Activated B cell treated with CpG ODN at 0.5 μM for 24 hours (primary cell): Measurements from ENCODE around the gene HACD3. TPM values are rescaled to one million over a fixed set of nuclear protein-coding genes. Genes with fewer than 3 reads are reported as not detected.

Experiments
- ATAC-seq: fragments of 200-7000 bp; cut with Tn5 transposase; one replicate; pipeline ENCODE4 v1.10.0; 2021; ENCODE audit warnings: low read depth, mild to moderate bottlenecking, moderate library complexity
- CTCF ChIA-PET: fragments of 350-600 bp; sonication (Branson Sonifier 250); formaldehyde crosslinking; loops from one replicate; lab custom pipeline; 2021; ENCODE audit warnings: antibody characterized with exemption; lab: Charles Lee
- POLR2A ChIA-PET: fragments of 350-600 bp; sonication (Branson Sonifier 250); formaldehyde crosslinking; loops from one replicate; lab custom pipeline; 2021; ENCODE audit warnings: antibody characterized with exemption; lab: Charles Lee
- DNase-seq: peaks from one replicate; pipeline ENCODE4 v3.0.0; 2022
- H3K27ac Mint-ChIP-seq: one replicate; pipeline ENCODE4 v1.8.0; 2020; ENCODE audit warnings: mixed read lengths
- H3K27me3 Mint-ChIP-seq: one replicate; pipeline ENCODE4 v1.8.0; 2021; ENCODE audit warnings: mixed read lengths
- H3K36me3 Mint-ChIP-seq: one replicate; pipeline ENCODE4 v1.8.0; 2021; ENCODE audit warnings: low read depth, mixed read lengths
- H3K4me1 Mint-ChIP-seq: one replicate; pipeline ENCODE4 v1.8.0; 2021; ENCODE audit warnings: mixed read lengths
- H3K4me3 Mint-ChIP-seq: one replicate; pipeline ENCODE4 v1.8.0; 2020; ENCODE audit warnings: mild to moderate bottlenecking, mixed read lengths
- H3K9me3 Mint-ChIP-seq: one replicate; pipeline ENCODE4 v1.8.0; 2020; ENCODE audit warnings: mixed read lengths
- CTCF ChIP-seq: fragments of 200-600 bp; IDR thresholded peaks from one replicate; pipeline ENCODE4 v1.8.0; 2022; ENCODE audit warnings: antibody characterized with exemption, mild to moderate bottlenecking
- intact Hi-C: fragments of 100-400 bp; cut with micrococcal nuclease; formaldehyde crosslinking; loops from one replicate; pipeline ENCODE4 v1.15.1; 2024
- total RNA-seq: library from RNA; stranded (reverse); gene quantifications from 2 replicates; pipeline ENCODE4 v1.2.3, GENCODE V29; 2022

HACD3 gene
- total RNA-seq, 1 donor from 2014 or later, result 11.5 TPM

DNA sequence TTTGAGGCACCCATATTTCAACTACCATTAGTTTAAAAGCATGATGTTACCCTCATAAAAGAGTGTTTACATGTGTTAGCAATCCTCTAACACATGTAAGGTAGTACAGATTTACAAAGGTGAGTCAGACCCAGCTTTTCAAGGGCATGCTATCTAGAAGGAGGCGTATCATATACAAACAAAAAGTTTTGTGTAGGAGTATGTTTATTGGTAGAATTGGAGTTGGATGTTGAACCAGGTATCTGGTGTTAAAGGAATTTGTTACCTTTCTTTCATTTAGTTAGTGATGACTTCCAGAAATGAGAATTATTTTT, 2.4 kb downstream of the HACD3 start:
- H3K27ac Mint-ChIP-seq, result no peak overlapping the region
- no peak for TF ChIP-seq CTCF
- no peak overlapping the region for H3K4me3 Mint-ChIP-seq
- peaks cover 3% of the 10 kb centered on the region for H3K36me3 Mint-ChIP-seq
- DNase-seq (no peak), ATAC-seq (no peak)
- intact Hi-C loops, result loop anchor here (5.0 kb wide), 2 partner anchors 80 to 260 kb away; partner anchors contain the start of genes DENND4A and INTS14
- no peaks in the 10 kb centered on the region for H3K27me3 Mint-ChIP-seq
- ChIA-PET POLR2A (no interaction called here), CTCF (no interaction called here)
- H3K4me1 Mint-ChIP-seq, result peaks cover 21% of the 10 kb centered on the region
- no peaks in the 10 kb centered on the region for H3K9me3 Mint-ChIP-seq

- Mint-ChIP-seq H3K4me1 (peaks cover 21% of the 10 kb centered on the region), H3K27ac (no peak overlapping the region), H3K27me3 (no peaks in the 10 kb centered on the region), H3K36me3 (peaks cover 4% of the 10 kb centered on the region), H3K4me3 (no peak overlapping the region), H3K9me3 (no peaks in the 10 kb centered on the region)
- ATAC-seq (no peak), DNase-seq (no peak)
- TF ChIP-seq CTCF, result no peak
- ChIA-PET CTCF (no interaction called here), POLR2A (no interaction called here)
- intact Hi-C loops, result loop anchor here (5.0 kb wide), 2 partner anchors 79 to 259 kb away; partner anchors contain the start of genes DENND4A and INTS14
Observed at GRCh38 chr15:65533057-65533756, 2.9 kb downstream of the HACD3 start.

- H3K4me3 Mint-ChIP-seq, result no peak overlapping the region
- intact Hi-C loops, result no loop called here
- TF ChIP-seq CTCF, result no peak
- no peak overlapping the region for H3K27ac Mint-ChIP-seq
- CTCF ChIA-PET, result no interaction called here
- peaks cover 2% of the 10 kb centered on the region for H3K36me3 Mint-ChIP-seq
- H3K9me3 Mint-ChIP-seq, result no peaks in the 10 kb centered on the region
- peaks cover 15% of the 10 kb centered on the region for H3K4me1 Mint-ChIP-seq
- no peaks in the 10 kb centered on the region for H3K27me3 Mint-ChIP-seq
- DNase-seq, result no peak
- no peak for ATAC-seq
- POLR2A ChIA-PET, result no interaction called here
Observed at GRCh38 chr15:65535192-65535591, 4.9 kb downstream of the HACD3 start.

GRCh38 chr15:65540314-65540713, 10.1 kb downstream of the HACD3 start:
- ChIA-PET POLR2A (no interaction called here), CTCF (no interaction called here)
- no peak for DNase-seq
- intact Hi-C loops, result no loop called here
- TF ChIP-seq CTCF, result no peak
- Mint-ChIP-seq H3K4me1 (no peaks in the 10 kb centered on the region), H3K27ac (no peak overlapping the region), H3K9me3 (no peaks in the 10 kb centered on the region), H3K27me3 (no peaks in the 10 kb centered on the region), H3K36me3 (peaks cover 2% of the 10 kb centered on the region), H3K4me3 (no peak overlapping the region)
- no peak for ATAC-seq

- DNase-seq, result no peak
- Mint-ChIP-seq H3K27ac (no peak overlapping the region), H3K4me1 (no peaks in the 10 kb centered on the region), H3K9me3 (no peaks in the 10 kb centered on the region), H3K27me3 (no peaks in the 10 kb centered on the region), H3K36me3 (peaks cover 2% of the 10 kb centered on the region), H3K4me3 (no peak overlapping the region)
- ChIA-PET CTCF (no interaction called here), POLR2A (interaction anchor here (0.6 kb wide), 1 partner anchor 237 kb away, joined by 4 read pairs; the partner anchor contains the start of gene RNU5B-1)
- intact Hi-C loops, result no loop called here
- no peak for ATAC-seq
- TF ChIP-seq CTCF, result no peak
Observed at GRCh38 chr15:65541231-65541820, 11.1 kb downstream of the HACD3 start.
